Stomach (tissue), 4 donors: ENCODE measurements around the gene CLDN25.

Source experiments
- CTCF ChIP-seq, 7 experiments: fragments of 450-650 bp in 4 of 7; fragments of 200-600 bp in 3 of 7; sonication (generic) in 3 of 7; IDR thresholded peaks; one replicate each; pipeline ENCODE4 v1.5.1; 2016 to 2019; ENCODE audit warnings: antibody characterized with exemption in 7 of 7, control low read depth in 2 of 7, mild to moderate bottlenecking in 1 of 7
- POLR2AphosphoS5 ChIP-seq, 3 donors: sonication (generic); formaldehyde crosslinking; IDR thresholded peaks; one replicate each; pipeline ENCODE4 v1.6.1; 2016; ENCODE audit warnings: antibody characterized with exemption in 3 of 3

DNA sequence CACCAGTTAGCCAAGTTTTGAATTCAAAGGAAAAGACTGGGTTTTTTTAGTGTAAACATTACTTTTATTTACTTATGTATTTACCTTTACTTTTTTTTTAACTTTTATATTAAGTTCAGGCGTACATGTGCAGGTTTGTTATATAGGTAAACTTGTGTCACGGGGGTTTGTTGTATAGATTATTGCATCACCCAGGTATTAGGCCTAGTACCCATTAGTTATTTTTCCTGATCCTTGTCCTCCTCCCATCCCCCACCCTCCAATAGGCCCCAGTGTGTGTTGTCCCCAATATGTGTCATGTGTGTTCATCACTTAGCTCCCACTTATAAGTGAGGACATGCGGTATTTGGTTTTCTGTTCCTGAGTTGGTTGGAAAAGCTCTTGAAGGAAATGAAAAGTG, 26.7 kb upstream of the CLDN25 start:
- TF ChIP-seq CTCF (IDR thresholded peaks at IDR 0.05) (no peak), POLR2AphosphoS5 (IDR thresholded peaks at IDR 0.05) (no peak)
